K562 (cell line): ENCODE measurements around the gene UMAD1. TPM values are rescaled to one million over a fixed set of nuclear protein-coding genes. Genes with fewer than 3 reads are reported as not detected.

Experiments
- CBFA2T3 ChIP-seq: fragments of 450-650 bp; IDR thresholded peaks from 2 replicates; pipeline ENCODE4 v1.6.1; 2017
- E4F1 ChIP-seq: fragments of 250-450 bp; sonication (Bioruptor Pico); IDR thresholded peaks from 2 replicates; pipeline ENCODE4 v1.5.0; 2021; ENCODE audit warnings: mild to moderate bottlenecking, borderline replicate concordance
- FOXA3 ChIP-seq, 2 experiments: fragments of 450-650 bp in 1 of 2; sonication (generic) in 1 of 2; formaldehyde crosslinking; IDR thresholded peaks in 1 of 2; conservative IDR thresholded peaks in 1 of 2; 2 replicates each; pipeline versions ENCODE4 v1.4.0 to v1.8.0; 2020 to 2022; ENCODE audit warnings: mild to moderate bottlenecking in 2 of 2, missing genetic modification reagents in 1 of 2
- ZNF699 ChIP-seq: fragments of 250-450 bp; sonication (Bioruptor Pico); IDR thresholded peaks from 2 replicates; pipeline ENCODE4 v1.8.0; 2021; ENCODE audit warnings: mild to moderate bottlenecking, moderate library complexity; ENCODE audit not compliant: insufficient replicate concordance
- polyA plus RNA-seq, 8 experiments: library from polyadenylated mRNA; depleted of rRNA in 4 of 8; stranded (reverse) in 5 of 8; unstranded in 3 of 8; fragments of >200 nt; fragmentation: Nextera tagmentation in 2 of 8; fragmentation: Illumina TruSeq in 1 of 8; extraction: Ambion mirVana in 2 of 8; extraction: Trizol in 1 of 8; gene quantifications; 2 replicates each; pipeline versions ENCODE4 v1.2.1 to v1.2.3, GENCODE V29; 2011 to 2014; ENCODE audit warnings: inconsistent platforms in 1 of 8, missing spikeins in 1 of 8
- total RNA-seq, 7 experiments: library from RNA; depleted of rRNA in 6 of 7; stranded (reverse); fragments of >200 nt in 6 of 7; fragmentation: Illumina TruSeq in 2 of 7; extraction: Trizol in 2 of 7; gene quantifications; 2 replicates each; pipeline versions ENCODE4 v1.2.1 to v1.2.3, GENCODE V29; 2011 to 2021; ENCODE audit warnings: low replicate concordance in 1 of 7
- TF ChIP-seq, protein P1 (sequence below), 2 experiments: fragments of 450-650 bp; IDR thresholded peaks; 2 replicates each; pipeline ENCODE4 v1.6.1; 2018; ENCODE audit warnings: mild to moderate bottlenecking in 2 of 2, low read depth in 1 of 2; ENCODE audit not compliant: partially characterized antibody in 2 of 2
- TF ChIP-seq, protein P2 (sequence below), 2 experiments: fragments of 450-650 bp; conservative IDR thresholded peaks; 2 replicates each; pipeline ENCODE4 v1.6.1; 2017; ENCODE audit warnings: mild to moderate bottlenecking in 2 of 2, moderate library complexity in 2 of 2
- TF ChIP-seq, protein P3 (sequence below): sonication (generic); formaldehyde crosslinking; IDR thresholded peaks from 2 replicates; pipeline ENCODE4 v1.8.0; 2022; ENCODE audit warnings: mild to moderate bottlenecking, missing genetic modification reagents

The UMAD1 gene
- total and polyA plus RNA-seq, 9 of the 15 experiments (the other 6 are each of a cell fraction or from before 2014, with no cell fraction given), result 9.0 to 26.7 (median 13.3) TPM

GRCh38 chr7:7834761-7835160 lies 194.2 kb downstream of the UMAD1 start (continued):
- TF ChIP-seq, protein P1, sequence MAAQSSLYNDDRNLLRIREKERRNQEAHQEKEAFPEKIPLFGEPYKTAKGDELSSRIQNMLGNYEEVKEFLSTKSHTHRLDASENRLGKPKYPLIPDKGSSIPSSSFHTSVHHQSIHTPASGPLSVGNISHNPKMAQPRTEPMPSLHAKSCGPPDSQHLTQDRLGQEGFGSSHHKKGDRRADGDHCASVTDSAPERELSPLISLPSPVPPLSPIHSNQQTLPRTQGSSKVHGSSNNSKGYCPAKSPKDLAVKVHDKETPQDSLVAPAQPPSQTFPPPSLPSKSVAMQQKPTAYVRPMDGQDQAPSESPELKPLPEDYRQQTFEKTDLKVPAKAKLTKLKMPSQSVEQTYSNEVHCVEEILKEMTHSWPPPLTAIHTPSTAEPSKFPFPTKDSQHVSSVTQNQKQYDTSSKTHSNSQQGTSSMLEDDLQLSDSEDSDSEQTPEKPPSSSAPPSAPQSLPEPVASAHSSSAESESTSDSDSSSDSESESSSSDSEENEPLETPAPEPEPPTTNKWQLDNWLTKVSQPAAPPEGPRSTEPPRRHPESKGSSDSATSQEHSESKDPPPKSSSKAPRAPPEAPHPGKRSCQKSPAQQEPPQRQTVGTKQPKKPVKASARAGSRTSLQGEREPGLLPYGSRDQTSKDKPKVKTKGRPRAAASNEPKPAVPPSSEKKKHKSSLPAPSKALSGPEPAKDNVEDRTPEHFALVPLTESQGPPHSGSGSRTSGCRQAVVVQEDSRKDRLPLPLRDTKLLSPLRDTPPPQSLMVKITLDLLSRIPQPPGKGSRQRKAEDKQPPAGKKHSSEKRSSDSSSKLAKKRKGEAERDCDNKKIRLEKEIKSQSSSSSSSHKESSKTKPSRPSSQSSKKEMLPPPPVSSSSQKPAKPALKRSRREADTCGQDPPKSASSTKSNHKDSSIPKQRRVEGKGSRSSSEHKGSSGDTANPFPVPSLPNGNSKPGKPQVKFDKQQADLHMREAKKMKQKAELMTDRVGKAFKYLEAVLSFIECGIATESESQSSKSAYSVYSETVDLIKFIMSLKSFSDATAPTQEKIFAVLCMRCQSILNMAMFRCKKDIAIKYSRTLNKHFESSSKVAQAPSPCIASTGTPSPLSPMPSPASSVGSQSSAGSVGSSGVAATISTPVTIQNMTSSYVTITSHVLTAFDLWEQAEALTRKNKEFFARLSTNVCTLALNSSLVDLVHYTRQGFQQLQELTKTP (IDR thresholded peaks at IDR 0.05; ENCODE audit: low read depth in 1 of 2, partially characterized antibody in 2 of 2), result no peak
- TF ChIP-seq FOXA3 (CRISPR knock-in tag; conservative IDR thresholded peaks at IDR 0.05 in 1 of 2, IDR thresholded peaks at IDR 0.05 in 1 of 2) (no peak), CBFA2T3 (no peak), E4F1 (no peak), ZNF699 (CRISPR knock-in tag) (no peak)
- TF ChIP-seq, protein P2, sequence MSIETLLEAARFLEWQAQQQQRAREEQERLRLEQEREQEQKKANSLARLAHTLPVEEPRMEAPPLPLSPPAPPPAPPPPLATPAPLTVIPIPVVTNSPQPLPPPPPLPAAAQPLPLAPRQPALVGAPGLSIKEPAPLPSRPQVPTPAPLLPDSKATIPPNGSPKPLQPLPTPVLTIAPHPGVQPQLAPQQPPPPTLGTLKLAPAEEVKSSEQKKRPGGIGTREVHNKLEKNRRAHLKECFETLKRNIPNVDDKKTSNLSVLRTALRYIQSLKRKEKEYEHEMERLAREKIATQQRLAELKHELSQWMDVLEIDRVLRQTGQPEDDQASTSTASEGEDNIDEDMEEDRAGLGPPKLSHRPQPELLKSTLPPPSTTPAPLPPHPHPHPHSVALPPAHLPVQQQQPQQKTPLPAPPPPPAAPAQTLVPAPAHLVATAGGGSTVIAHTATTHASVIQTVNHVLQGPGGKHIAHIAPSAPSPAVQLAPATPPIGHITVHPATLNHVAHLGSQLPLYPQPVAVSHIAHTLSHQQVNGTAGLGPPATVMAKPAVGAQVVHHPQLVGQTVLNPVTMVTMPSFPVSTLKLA (conservative IDR thresholded peaks at IDR 0.05), result no peak
- TF ChIP-seq, protein P3, sequence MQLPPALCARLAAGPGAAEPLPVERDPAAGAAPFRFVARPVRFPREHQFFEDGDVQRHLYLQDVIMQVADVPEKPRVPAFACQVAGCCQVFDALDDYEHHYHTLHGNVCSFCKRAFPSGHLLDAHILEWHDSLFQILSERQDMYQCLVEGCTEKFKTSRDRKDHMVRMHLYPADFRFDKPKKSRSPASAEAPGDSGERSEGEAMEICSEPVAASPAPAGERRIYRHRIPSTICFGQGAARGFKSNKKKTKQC (CRISPR knock-in tag), result no peak
